SW 1271 (cell line): ENCODE measurements around the gene DBN1.

Source experiments
- DNase-seq, 2 experiments: peaks; one replicate each; lab custom pipeline; 2025; lab: John Stamatoyannopoulos, UW

The DBN1 gene

DNA sequence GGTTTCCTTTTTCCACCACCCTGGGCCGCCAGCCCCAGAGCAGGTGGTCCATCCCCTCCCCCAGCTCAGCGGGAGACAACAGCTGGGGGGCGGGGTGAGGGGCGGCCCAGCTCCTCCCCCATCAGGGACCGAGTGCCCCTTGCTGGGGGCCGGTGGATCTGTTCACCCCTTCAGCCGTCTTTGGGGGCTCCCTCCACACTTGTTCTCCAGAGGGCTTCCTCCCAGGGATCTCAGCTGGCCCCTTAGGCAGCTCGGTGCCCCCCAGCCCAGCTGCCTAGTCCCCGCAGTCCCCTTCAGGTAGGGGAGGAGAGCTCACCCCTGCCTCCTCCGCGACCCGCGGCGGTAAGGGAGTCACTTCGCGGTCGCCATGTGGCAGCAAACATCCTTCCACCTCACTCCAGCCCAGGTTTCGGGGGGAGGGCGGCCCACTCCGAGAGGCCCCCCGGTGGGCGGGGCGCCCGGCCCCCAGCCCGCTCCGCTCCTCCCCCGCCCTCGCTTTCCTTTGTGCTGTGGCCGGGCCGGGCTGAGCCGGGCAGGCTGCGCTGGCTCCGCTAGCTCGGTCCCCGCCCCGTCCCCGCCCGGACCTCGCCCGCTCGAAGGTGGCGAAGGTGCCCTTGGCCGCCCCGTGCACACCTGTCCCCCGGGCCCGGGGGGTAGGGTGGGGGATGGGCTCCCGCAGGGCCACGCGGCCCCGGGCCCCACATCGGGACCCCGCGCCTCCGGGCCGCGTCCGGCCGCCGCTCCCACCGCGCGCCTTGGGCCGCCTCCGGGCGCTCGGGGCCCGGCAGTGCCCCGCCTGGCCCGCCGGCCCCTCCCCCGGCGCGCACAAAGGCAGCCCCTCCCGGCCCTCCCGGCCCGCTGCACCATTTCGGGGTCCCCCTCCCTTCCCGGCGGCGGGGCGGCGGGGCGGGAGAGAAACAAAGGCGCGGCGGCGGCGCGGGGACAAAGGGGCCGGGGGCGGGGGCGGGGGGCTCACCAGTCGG is 683 bp downstream of the DBN1 start:
- DNase-seq = no peak

- DNase-seq = no peak
Measured at GRCh38 chr5:177471610-177472356, 1.7 kb downstream of the DBN1 start.

DNA sequence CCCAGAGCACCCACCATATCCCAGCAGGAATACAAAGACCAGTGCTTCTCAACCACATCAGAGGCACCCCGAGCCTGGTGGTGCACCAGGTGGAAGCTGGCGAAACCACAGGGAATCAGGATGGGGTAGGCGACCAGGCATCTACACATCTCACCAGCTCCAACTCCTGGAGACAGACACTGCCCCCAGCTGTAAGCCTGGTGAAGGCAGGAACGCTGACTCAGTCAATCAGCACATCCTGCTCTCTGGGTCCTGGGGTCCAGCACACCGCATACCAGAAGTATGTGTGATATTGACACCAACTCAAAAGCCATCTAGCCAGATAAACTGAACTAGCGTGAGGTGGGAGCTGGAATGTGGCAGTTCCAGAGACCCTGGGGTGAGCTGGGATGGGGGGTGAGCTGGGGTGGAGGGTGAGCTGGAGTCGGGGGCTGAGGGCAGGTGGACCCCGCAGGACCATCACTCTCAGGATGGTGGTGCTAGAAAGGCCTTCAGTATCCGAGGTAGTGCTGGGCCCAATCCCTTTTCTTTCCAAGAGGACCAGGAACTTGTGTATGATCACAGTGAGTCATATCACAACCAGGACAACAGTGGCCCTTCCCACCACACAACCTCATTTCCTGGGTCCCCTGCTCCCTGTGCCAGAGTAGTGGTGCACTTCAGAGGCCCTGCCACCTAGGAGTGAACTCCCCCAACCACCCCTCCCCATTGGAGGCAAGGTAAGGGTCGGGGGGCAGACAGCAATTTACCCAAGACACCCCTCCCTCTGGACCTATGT is 2.5 kb downstream of the DBN1 start:
- peak in 1 of 2 experiments; percentile 37 for DNase-seq

DNA sequence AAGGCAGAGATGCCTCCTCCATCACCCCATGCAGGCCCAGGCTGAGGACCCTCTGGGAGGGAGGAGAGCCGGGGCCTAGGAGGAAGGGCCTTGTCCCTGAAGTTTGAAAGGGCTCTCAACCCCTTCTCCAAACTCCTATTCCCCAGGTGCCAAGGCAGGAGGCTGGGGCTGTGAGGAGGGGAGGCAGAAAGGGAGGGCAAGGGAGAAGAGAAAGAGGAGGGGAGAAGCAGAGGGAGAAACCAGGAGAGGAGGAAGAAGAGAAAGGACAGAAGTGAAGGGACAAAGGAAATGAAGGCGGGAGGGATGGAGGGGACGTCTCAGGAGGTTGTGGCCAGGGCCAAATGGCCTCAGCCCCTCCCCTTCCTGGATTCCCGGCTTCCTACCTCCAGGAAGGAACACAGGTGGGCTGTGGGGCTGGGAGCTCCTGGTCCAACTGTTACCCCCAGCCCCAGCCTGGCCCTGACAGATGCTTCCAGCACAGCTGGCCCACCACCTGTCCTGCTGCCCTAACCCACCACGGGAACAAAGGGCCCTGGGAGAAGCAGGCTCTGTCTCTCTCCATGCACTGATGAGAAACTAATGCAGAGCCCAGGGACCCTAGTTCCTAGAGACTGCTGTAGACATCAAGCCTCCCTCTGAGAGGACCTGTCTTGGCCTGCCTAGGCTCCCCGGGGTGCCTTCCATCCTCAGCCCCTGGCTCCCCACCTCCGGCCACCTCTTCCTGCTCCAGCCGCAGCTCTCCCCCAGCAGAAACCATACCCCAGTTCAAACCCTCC is 3.5 kb downstream of the DBN1 start:
- no peak for DNase-seq

DNA sequence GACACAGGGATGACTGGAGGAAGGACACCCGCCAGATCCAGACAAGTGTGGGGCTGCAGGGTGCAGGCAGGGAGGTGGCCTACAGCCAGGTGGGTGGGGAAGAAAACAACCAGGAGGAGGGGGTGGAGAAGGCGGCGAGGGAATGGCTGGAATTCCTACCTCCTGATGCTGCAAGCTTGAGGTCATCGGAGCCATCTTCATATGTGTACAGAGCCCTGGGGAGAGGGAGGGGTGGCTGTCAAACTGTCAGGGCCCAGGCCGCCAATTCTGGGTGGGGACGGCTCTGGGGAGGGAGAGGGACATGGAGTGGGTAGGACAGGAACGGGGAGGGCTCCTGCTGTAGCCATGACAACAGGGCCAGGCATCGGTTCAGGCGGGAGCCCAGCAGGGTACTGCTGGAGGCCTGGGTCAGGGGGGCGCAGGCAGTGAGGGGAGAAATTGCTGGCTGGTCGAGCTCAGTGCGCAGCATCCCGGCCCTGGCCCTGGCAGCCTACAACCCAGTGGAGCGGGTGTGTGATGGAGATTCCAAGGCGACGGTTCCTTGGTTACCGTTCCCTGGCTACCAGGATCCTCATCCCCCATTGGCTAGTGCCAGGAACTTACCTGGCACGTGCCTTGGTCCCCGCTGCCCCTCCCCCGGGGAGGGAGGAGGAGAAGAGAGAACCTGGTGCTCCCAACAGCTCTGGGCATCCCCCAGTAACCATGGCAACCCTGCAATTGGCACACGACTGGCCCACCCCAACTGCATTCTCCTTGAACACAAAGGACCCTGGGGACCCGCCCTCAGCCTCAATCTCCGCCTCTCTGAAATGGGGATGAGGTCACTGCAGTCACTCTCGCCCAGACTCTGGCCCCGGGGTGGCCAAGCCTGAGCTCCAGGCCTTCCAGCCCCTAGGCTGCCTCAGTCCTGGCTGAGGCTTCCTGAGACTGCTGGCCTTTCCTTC is 4.5 kb downstream of the DBN1 start:
- no peak for DNase-seq

- no peak for DNase-seq
Measured at GRCh38 chr5:177468329-177468684, 5.1 kb downstream of the DBN1 start.

GRCh38 chr5:177467436-177467835 is 6.0 kb downstream of the DBN1 start:
- DNase-seq = no peak

DNA sequence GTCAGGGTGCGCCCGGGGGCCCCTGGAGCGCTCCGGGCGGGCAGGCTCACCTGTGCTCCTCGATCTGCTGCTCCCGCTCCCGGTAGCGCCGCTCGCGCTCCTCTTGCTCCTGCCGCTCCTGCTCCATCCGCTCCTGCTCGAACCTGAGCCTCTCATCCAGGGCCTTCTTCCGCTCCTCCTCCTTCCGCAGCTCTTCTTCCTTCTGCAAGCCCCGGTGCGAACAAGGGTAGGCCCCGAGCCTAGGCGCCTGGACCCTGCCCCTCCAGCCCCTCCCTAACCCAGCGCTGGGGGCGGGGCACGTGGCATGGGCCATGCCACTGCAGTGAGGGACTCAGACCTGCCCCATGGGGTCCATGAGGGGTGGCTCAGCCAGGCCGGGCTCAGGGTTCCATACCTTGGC is 6.6 kb downstream of the DBN1 start:
- DNase-seq = no peak

- DNase-seq = no peak
Measured at GRCh38 chr5:177465044-177465443, 8.4 kb downstream of the DBN1 start.

GRCh38 chr5:177462021-177462670 is 11.3 kb downstream of the DBN1 start:
- DNase-seq = no peak

GRCh38 chr5:177459819-177460628 is 13.4 kb downstream of the DBN1 start:
- DNase-seq = no peak

DNA sequence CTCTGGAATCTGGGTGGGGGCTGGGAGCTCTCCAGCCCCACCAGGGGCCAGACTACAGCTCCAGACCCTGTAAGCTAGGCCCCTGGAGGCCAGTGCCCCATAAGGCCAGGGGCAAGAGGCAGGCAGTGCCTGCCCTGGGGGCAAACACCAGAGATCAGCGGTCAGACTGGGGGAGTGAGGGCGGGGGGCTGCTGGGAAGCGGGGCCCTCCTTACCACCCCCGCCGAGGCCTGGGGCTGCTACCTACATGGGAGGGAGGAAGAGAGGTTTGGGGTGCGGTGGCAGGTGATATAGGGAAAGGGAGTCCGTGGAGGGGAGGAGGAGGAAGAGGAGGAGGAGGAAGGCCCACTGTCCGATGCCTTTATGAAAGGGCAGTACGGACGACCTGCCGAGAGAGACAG is 14.1 kb downstream of the DBN1 start:
- DNase-seq = no peak

DNA sequence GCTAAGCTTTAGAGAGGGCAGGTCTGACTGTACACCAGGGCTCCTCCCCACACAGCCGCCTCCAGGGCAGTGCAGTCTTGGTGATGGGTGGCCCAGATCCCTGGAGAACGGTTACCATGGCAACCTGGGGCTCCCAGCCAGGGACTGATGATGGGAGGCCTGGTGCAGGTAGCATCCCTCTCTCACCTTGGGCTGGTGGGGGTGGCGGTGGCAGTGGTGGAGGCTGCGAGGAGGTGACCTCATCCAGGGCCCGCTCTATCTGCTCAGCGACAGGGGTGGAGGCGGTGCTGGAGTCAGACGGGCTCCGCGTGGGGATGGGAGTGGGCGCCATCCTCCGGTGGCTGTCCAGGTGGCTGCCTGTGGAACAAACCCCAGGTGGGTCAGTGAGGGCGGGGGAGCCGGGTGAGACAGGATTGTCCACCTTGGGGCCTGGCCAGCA is 14.5 kb downstream of the DBN1 start:
- peak in 1 of 2 experiments; percentile 55 for DNase-seq

GRCh38 chr5:177457852-177458681 is 15.4 kb downstream of the DBN1 start:
- no peak for DNase-seq

DNA sequence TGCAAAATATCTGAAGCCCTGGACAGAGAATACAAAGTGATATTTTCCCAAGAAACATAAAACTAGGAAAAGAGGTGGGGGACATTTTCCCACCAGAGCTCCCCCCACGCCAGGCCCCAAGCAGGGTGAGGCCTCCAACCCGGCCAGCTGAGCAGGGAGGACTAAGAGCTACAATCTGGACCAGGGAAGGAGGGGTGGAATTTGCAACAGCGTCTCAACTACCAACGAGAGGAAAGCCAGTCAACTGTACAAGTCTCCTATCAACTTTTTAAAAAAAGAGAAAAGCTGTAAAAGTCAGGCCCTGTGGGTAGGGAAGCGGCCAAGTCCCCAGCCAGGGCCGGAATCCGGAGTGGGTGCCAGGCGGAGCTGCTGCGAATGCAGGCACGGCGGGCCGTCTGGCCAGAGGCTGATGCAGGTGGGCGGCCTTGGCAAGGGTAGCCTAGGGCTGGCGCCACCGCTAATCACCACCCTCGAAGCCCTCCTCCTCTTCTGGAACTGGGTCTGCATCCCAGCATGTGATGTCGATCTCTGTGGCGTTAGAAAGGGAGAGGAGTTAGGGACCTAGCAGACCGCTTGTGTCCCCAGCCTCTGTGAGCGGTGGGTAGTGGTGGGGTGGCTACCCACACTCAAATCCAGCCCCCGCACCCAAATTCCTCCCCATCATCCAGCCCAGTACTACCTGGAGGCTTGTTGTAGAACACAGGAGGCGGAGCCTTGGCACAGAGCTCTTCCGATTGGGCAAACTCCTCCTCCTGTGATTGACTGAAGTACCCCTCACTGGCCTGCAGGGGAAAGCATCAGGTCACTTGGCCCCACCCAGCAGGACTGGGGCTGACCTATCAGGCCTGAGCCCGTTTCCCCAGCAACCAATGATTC is 16.2 kb downstream of the DBN1 start:
- peak; percentile 98 for DNase-seq

DNA sequence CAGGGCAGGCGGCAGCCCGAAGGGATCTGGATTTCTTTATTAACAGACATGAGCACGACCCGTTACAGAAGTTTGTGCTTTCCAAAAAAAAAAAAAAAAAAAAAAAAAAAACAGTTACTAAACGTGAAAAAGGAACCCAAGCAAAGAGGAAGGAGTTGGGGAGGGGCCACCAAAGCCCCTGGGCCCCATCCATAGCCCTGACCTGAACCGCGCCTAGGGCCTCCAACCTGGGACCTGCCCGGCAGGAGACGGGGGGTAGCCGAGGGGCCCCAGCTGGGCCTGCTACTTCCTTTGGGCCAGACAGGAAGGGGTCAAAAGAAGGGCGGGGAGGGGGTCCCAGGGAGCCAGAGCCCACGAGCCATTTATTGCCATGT is 16.9 kb downstream of the DBN1 start:
- no peak for DNase-seq
